Smooth muscle cell (in vitro differentiated cells): ENCODE measurements around the gene ZNF423. TPM values are rescaled to one million over a fixed set of nuclear protein-coding genes. Genes with fewer than 3 reads are reported as not detected.

Experiments
- DNase-seq: peaks from one replicate; lab custom pipeline; 2025; ENCODE audit not compliant: unreplicated experiment; lab: John Stamatoyannopoulos, UW
- H2AFZ ChIP-seq: fragments of 200-600 bp; sonication (generic); 2 replicates; pipeline ENCODE4 v1.6.0; 2016; ENCODE audit warnings: antibody characterized with exemption, low read depth, mild to moderate bottlenecking
- H3F3A ChIP-seq: fragments of 200-600 bp; sonication (generic); 2 replicates; pipeline ENCODE4 v1.6.0; 2017; ENCODE audit warnings: antibody characterized with exemption, low read depth
- H3K27ac ChIP-seq: fragments of 200-600 bp; sonication (generic); 2 replicates; pipeline ENCODE4 v1.5.1; 2016; ENCODE audit warnings: low read depth, mild to moderate bottlenecking
- H3K27me3 ChIP-seq: fragments of 200-600 bp; sonication (generic); 2 replicates; pipeline ENCODE4 v1.6.1; 2016; ENCODE audit warnings: low read depth, mild to moderate bottlenecking
- H3K36me3 ChIP-seq: fragments of 200-600 bp; sonication (generic); 2 replicates; pipeline ENCODE4 v1.5.1; 2016; ENCODE audit warnings: low read depth
- H3K4me1 ChIP-seq: fragments of 200-600 bp; sonication (generic); 2 replicates; pipeline ENCODE4 v1.5.1; 2016; ENCODE audit warnings: low read depth
- H3K4me2 ChIP-seq: fragments of 200-600 bp; sonication (generic); 2 replicates; pipeline ENCODE4 v1.6.0; 2016; ENCODE audit warnings: mild to moderate bottlenecking
- H3K4me3 ChIP-seq: fragments of 200-600 bp; sonication (generic); 2 replicates; pipeline ENCODE4 v1.5.1; 2016; ENCODE audit warnings: mild to moderate bottlenecking
- H3K79me2 ChIP-seq: fragments of 200-600 bp; sonication (generic); 2 replicates; pipeline ENCODE4 v1.6.0; 2016; ENCODE audit warnings: low read depth, mild to moderate bottlenecking
- H3K9ac ChIP-seq: fragments of 200-600 bp; sonication (generic); 2 replicates; pipeline ENCODE4 v1.6.0; 2016; ENCODE audit warnings: low read depth
- H3K9me3 ChIP-seq: fragments of 200-600 bp; sonication (generic); replicated peaks from 2 replicates; pipeline ENCODE4 v1.5.1; 2016; ENCODE audit warnings: low read depth
- H4K20me1 ChIP-seq: fragments of 200-600 bp; sonication (generic); 2 replicates; pipeline ENCODE4 v1.6.0; 2016; ENCODE audit warnings: low read depth
- CTCF ChIP-seq: fragments of 200-600 bp; sonication (generic); IDR thresholded peaks from 2 replicates; pipeline ENCODE4 v1.5.1; 2017; ENCODE audit warnings: borderline replicate concordance, mild to moderate bottlenecking, antibody characterized with exemption; ENCODE audit not compliant: insufficient read depth, poor library complexity, severe bottlenecking
- WGBS: methylation state at CpG from one replicate; pipeline ENCODE4 v1.1.7; 2016; ENCODE audit warnings: low lambda C conversion rate; 5-methylcytosine and 5-hydroxymethylcytosine counted together
- polyA plus RNA-seq: library from polyadenylated mRNA; unstranded; fragments of >200 nt; fragmentation: Nextera tagmentation; extraction: Ambion mirVana; gene quantifications from 2 replicates; pipeline ENCODE4 v1.2.1, GENCODE V29; 2016
- total RNA-seq: library from RNA; depleted of rRNA; stranded (reverse); fragments of >200 nt; gene quantifications from 2 replicates; pipeline ENCODE4 v1.2.3, GENCODE V29; 2014

The ZNF423 gene
- total and polyA plus RNA-seq, 2 experiments from 2014 or later = 6.9 to 7.0 TPM

GRCh38 chr16:49537924-49538459 lies 317.9 kb downstream of the ZNF423 start:
- H3K4me2 ChIP-seq = no peak overlapping the region
- H3K36me3 ChIP-seq = no peaks in the 10 kb centered on the region
- TF ChIP-seq CTCF = no peak
- no peaks in the 10 kb centered on the region for H3K79me2 ChIP-seq
- no peaks in the 10 kb centered on the region for H3K27me3 ChIP-seq
- WGBS = 94% methylated on average over 7 of the region's 7 CpGs
- H3K9ac ChIP-seq = no peak overlapping the region
- H3K4me3 ChIP-seq = no peak overlapping the region
- H3K4me1 ChIP-seq = peaks cover 3% of the 10 kb centered on the region
- no peak overlapping the region for H2AFZ ChIP-seq
- no peaks in the 10 kb centered on the region for H3K9me3 ChIP-seq
- no peak for DNase-seq
- H3K27ac ChIP-seq = no peak overlapping the region
- H3F3A ChIP-seq = no peaks in the 10 kb centered on the region
- peaks cover 5% of the 10 kb centered on the region for H4K20me1 ChIP-seq

- no peak for DNase-seq
- H2AFZ ChIP-seq = no peak overlapping the region
- H3F3A ChIP-seq = no peaks in the 10 kb centered on the region
- no peaks in the 10 kb centered on the region for H3K36me3 ChIP-seq
- H3K4me2 ChIP-seq = no peak overlapping the region
- H3K4me1 ChIP-seq = peaks cover 8% of the 10 kb centered on the region
- H3K9ac ChIP-seq = no peak overlapping the region
- H3K79me2 ChIP-seq = no peaks in the 10 kb centered on the region
- H4K20me1 ChIP-seq = peaks cover 9% of the 10 kb centered on the region
- H3K27ac ChIP-seq = no peak overlapping the region
- H3K27me3 ChIP-seq = no peaks in the 10 kb centered on the region
- H3K4me3 ChIP-seq = no peak overlapping the region
- WGBS = 94% methylated on average over 13 of the region's 13 CpGs
- no peak for TF ChIP-seq CTCF
- H3K9me3 ChIP-seq = no peaks in the 10 kb centered on the region
Observed at GRCh38 chr16:49534901-49535610, 320.9 kb downstream of the ZNF423 start.

- no peak overlapping the region for H3K4me3 ChIP-seq
- H3K79me2 ChIP-seq = no peaks in the 10 kb centered on the region
- no peak for TF ChIP-seq CTCF
Observed at GRCh38 chr16:49533422-49533821, 322.5 kb downstream of the ZNF423 start.

GRCh38 chr16:49532873-49533272 lies 323.0 kb downstream of the ZNF423 start:
- Histone ChIP-seq H3F3A (no peaks in the 10 kb centered on the region), H3K27me3 (no peaks in the 10 kb centered on the region), H3K9ac (no peak overlapping the region), H3K4me1 (peaks cover 21% of the 10 kb centered on the region), H3K36me3 (no peaks in the 10 kb centered on the region), H3K4me3 (no peak overlapping the region), H3K9me3 (no peaks in the 10 kb centered on the region), H2AFZ (no peak overlapping the region), H3K4me2 (no peak overlapping the region), H4K20me1 (peaks cover 5% of the 10 kb centered on the region), H3K27ac (no peak overlapping the region), H3K79me2 (no peaks in the 10 kb centered on the region)
- no peak for DNase-seq
- no peak for TF ChIP-seq CTCF
- WGBS = 96% methylated on average over 15 of the region's 15 CpGs

More at GRCh38 chr16:49533422-49533821, 322.5 kb downstream of the ZNF423 start:
- no peak overlapping the region for H2AFZ ChIP-seq
- peaks cover 16% of the 10 kb centered on the region for H3K4me1 ChIP-seq
- WGBS = 96% methylated on average over 7 of the region's 7 CpGs
- H3K4me2 ChIP-seq = no peak overlapping the region
- H3F3A ChIP-seq = no peaks in the 10 kb centered on the region
- no peak overlapping the region for H3K9ac ChIP-seq
- H3K27ac ChIP-seq = no peak overlapping the region
- no peaks in the 10 kb centered on the region for H3K9me3 ChIP-seq
- peaks cover 5% of the 10 kb centered on the region for H4K20me1 ChIP-seq
- no peak for DNase-seq
- H3K36me3 ChIP-seq = no peaks in the 10 kb centered on the region
- H3K27me3 ChIP-seq = no peaks in the 10 kb centered on the region
